Endothelial cell of umbilical vein (primary cell): ENCODE measurements around the gene ADIPOR2. TPM values are rescaled to one million over a fixed set of nuclear protein-coding genes. Genes with fewer than 3 reads are reported as not detected.

Experiments used
- BruUV-seq: library from RNA; stranded (reverse); fragments of 400-500 nt; replicated peaks from 2 replicates; lab custom pipeline; 2021; lab: Mats Ljungman, UMichigan
- CTCF ChIA-PET: fragments of 300-600, 350-600 bp; sonication (Branson Sonifier 250); formaldehyde crosslinking; loops from one replicate; lab custom pipeline; 2021; ENCODE audit warnings: antibody characterized with exemption, inconsistent platforms; lab: Charles Lee
- POLR2A ChIA-PET: fragments of 300-600, 350-600 bp; sonication (Branson Sonifier 250); formaldehyde crosslinking; loops from one replicate; lab custom pipeline; 2021; ENCODE audit warnings: antibody characterized with exemption, inconsistent platforms; lab: Charles Lee
- DNase-seq: peaks from one replicate; pipeline ENCODE4 v3.0.0-alpha.2; 2011; ENCODE audit warnings: low read depth, low spot score
- FAIRE-seq: peaks from 2 replicates; lab custom pipeline; 2011; peaks lifted over from hg19 to GRCh38; lab: Jason Lieb, UNC
- H2AFZ ChIP-seq: 2 replicates; pipeline ENCODE4 v1.6.0; 2012; ENCODE audit warnings: low read depth, low read length, control low read depth, inconsistent platforms
- H3K27ac ChIP-seq: 2 replicates; pipeline ENCODE4 v1.5.1; 2011; ENCODE audit warnings: low read depth, mild to moderate bottlenecking, control low read depth, low read length, moderate library complexity; ENCODE audit not compliant: insufficient read depth
- H3K27me3 ChIP-seq, 2 experiments: 2 replicates each; pipeline versions ENCODE4 v1.6.0 to v1.6.1; 2011; ENCODE audit warnings: low read length in 2 of 2, mixed read lengths in 1 of 2; ENCODE audit not compliant: control insufficient read depth in 2 of 2, insufficient read depth in 2 of 2
- H3K36me3 ChIP-seq, 2 experiments: 2 replicates in 1 of 2; 3 replicates in 1 of 2; pipeline ENCODE4 v1.5.1; 2011; ENCODE audit warnings: low read length in 2 of 2, mild to moderate bottlenecking in 1 of 2, moderate library complexity in 1 of 2; ENCODE audit not compliant: control insufficient read depth in 2 of 2, insufficient read depth in 2 of 2; ENCODE audit errors: extremely low read depth in 1 of 2
- H3K4me1 ChIP-seq: 3 replicates; pipeline ENCODE4 v1.5.1; 2011; ENCODE audit warnings: mild to moderate bottlenecking, low read length; ENCODE audit not compliant: control insufficient read depth, insufficient read depth; ENCODE audit errors: extremely low read depth
- H3K4me2 ChIP-seq: 2 replicates; pipeline ENCODE4 v1.6.1; 2011; ENCODE audit warnings: low read length, control low read depth, mixed read lengths; ENCODE audit not compliant: insufficient read depth
- H3K4me3 ChIP-seq, 3 experiments: fragments of 200-600 bp in 1 of 3; sonication (generic), shearing (Covaris generic) in 1 of 3; replicated peaks in 1 of 3; 2 replicates each; pipeline ENCODE4 v1.5.1; 2011 to 2016; ENCODE audit warnings: control low read depth in 3 of 3, low read length in 3 of 3, mild to moderate bottlenecking in 2 of 3, inconsistent platforms in 1 of 3, low read depth in 1 of 3, moderate library complexity in 1 of 3; ENCODE audit not compliant: insufficient read depth in 1 of 3
- H3K79me2 ChIP-seq: 2 replicates; pipeline ENCODE4 v1.6.0; 2012; ENCODE audit warnings: low read length, inconsistent platforms; ENCODE audit not compliant: control insufficient read depth, insufficient read depth
- H3K9ac ChIP-seq: replicated peaks from 2 replicates; pipeline ENCODE3; 2011; ENCODE audit warnings: low read length, control low read depth; ENCODE audit not compliant: insufficient read depth; ENCODE audit errors: extremely low read depth
- H3K9me1 ChIP-seq: replicated peaks from 3 replicates; pipeline ENCODE4 v1.6.0; 2011; ENCODE audit warnings: mild to moderate bottlenecking, low read length; ENCODE audit not compliant: control insufficient read depth, insufficient read depth; ENCODE audit errors: extremely low read depth
- H3K9me3 ChIP-seq: replicated peaks from 2 replicates; pipeline ENCODE4 v1.5.1; 2012; ENCODE audit warnings: low read length, inconsistent platforms; ENCODE audit not compliant: control insufficient read depth, insufficient read depth
- H4K20me1 ChIP-seq: replicated peaks from 2 replicates; pipeline ENCODE3; 2011; ENCODE audit warnings: mild to moderate bottlenecking, low read length; ENCODE audit not compliant: control insufficient read depth, insufficient read depth; ENCODE audit errors: extremely low read depth
- CTCF ChIP-seq, 2 donors: IDR thresholded peaks; 1 replicate in 1 of 2; 2 replicates in 1 of 2; pipeline ENCODE4 v1.5.1; 2011; ENCODE audit warnings: low read length in 2 of 2, mild to moderate bottlenecking in 2 of 2, moderate library complexity in 2 of 2, control low read depth in 1 of 2, inconsistent platforms in 1 of 2, low read depth in 1 of 2; ENCODE audit not compliant: insufficient read depth in 1 of 2; ENCODE audit errors: extremely low read depth in 1 of 2
- EZH2 ChIP-seq: IDR thresholded peaks from 2 replicates; pipeline ENCODE4 v1.6.1; 2012; ENCODE audit warnings: borderline replicate concordance, low read depth, mild to moderate bottlenecking, moderate library complexity, low read length, inconsistent platforms; ENCODE audit not compliant: severe bottlenecking
- FOS ChIP-seq: IDR thresholded peaks from 2 replicates; pipeline ENCODE4 v1.6.1; 2011; ENCODE audit warnings: mild to moderate bottlenecking, low read length, moderate library complexity, borderline replicate concordance; ENCODE audit not compliant: insufficient read depth
- GATA2 ChIP-seq: IDR thresholded peaks from 2 replicates; pipeline ENCODE4 v1.7.0; 2011; ENCODE audit warnings: low read depth, mild to moderate bottlenecking, moderate library complexity, mixed read lengths, low read length; ENCODE audit not compliant: insufficient read length, insufficient read depth
- JUN ChIP-seq: IDR thresholded peaks from 2 replicates; pipeline ENCODE4 v1.6.1; 2011; ENCODE audit warnings: borderline replicate concordance, low read depth; ENCODE audit not compliant: insufficient read length, insufficient read depth
- MAX ChIP-seq: IDR thresholded peaks from 2 replicates; pipeline ENCODE4 v1.6.1; 2011; ENCODE audit not compliant: insufficient read depth, insufficient read length
- MYC ChIP-seq: IDR thresholded peaks from one replicate; pipeline ENCODE4 v1.6.1; 2011; ENCODE audit warnings: mild to moderate bottlenecking, low read depth, low read length
- POLR2A ChIP-seq: IDR thresholded peaks from 2 replicates; pipeline ENCODE4 v1.6.1; 2012; ENCODE audit warnings: low read depth, mild to moderate bottlenecking, control low read depth, low read length
- POLR2AphosphoS5 ChIP-seq: IDR thresholded peaks from 2 replicates; pipeline ENCODE4 v1.6.1; 2012; ENCODE audit warnings: low read depth, mild to moderate bottlenecking, control low read depth, low read length, moderate library complexity; ENCODE audit not compliant: insufficient read depth
- dilution Hi-C: fragments of 300-500 bp; cut with MboI; formaldehyde crosslinking; loops from one replicate; pipeline ENCODE4 v1.15.0; 2019; ENCODE audit warnings: low sequenced_read_pairs; ENCODE audit not compliant: extremely low pct_ligation_motif_present
- intact Hi-C: fragments of 100-400 bp; cut with micrococcal nuclease; formaldehyde crosslinking; loops from one replicate; pipeline ENCODE4 v1.10.0; 2022
- polyA plus RNA-seq, 4 experiments: library from polyadenylated mRNA; depleted of rRNA in 3 of 4; stranded (reverse) in 3 of 4; unstranded in 1 of 4; fragments of >200 nt; gene quantifications; 2 replicates each; pipeline versions ENCODE4 v1.2.1 to v1.2.3, GENCODE V29; 2011 to 2012; ENCODE audit warnings: missing spikeins in 1 of 4
- total RNA-seq: library from RNA; stranded (reverse); gene quantifications from 2 replicates; pipeline ENCODE4 v1.2.3, GENCODE V29; 2021

ADIPOR2 gene
- total and polyA plus RNA-seq, 2 donors (not counting 3 experiments of a cell fraction or from before 2014, with no cell fraction given): 22.5 to 57.3 TPM

- H3K9me3 ChIP-seq: no peaks in the 10 kb centered on the region
- H3K4me1 ChIP-seq: no peaks in the 10 kb centered on the region
- FAIRE-seq (no peak), DNase-seq (no peak)
- H3K27ac ChIP-seq: no peak overlapping the region
- no TSS peak for BruUV-seq
- no peaks in the 10 kb centered on the region for H4K20me1 ChIP-seq
- POLR2A ChIA-PET: no interaction called here
- H2AFZ ChIP-seq: no peak overlapping the region
- no peaks in the 10 kb centered on the region for H3K79me2 ChIP-seq
- H3K36me3 ChIP-seq: no peaks in the 10 kb centered on the region
- H3K27me3 ChIP-seq: peaks cover 24 to 27% of the 10 kb centered on the region in 2 experiments
- no peak overlapping the region for H3K4me3 ChIP-seq
- CTCF ChIA-PET: interaction anchor here (1.2 to 11.4 kb wide), 3 partner anchors 16 to 289 kb away, joined by 6 to 840 read pairs (median 15); no protein-coding TSS in a partner anchor
- H3K9ac ChIP-seq: no peak overlapping the region
- dilution Hi-C loops (no loop called here), intact Hi-C loops (loop anchor here (5.0 kb wide), 1 partner anchor 381 kb away; no protein-coding TSS in a partner anchor)
- no peaks in the 10 kb centered on the region for H3K9me1 ChIP-seq
- no peak for TF ChIP-seq POLR2A
- no peak for TF ChIP-seq MYC
- no peak for TF ChIP-seq FOS
- no peak for TF ChIP-seq MAX
- TF ChIP-seq JUN: no peak
- TF ChIP-seq EZH2: no peak
- no peak for TF ChIP-seq CTCF (IDR thresholded peaks at IDR 0.05; ENCODE audit: extremely low read depth in 1 of 2, insufficient read depth in 1 of 2, low read depth in 1 of 2, low read length in 2 of 2)
- no peak for TF ChIP-seq GATA2
- TF ChIP-seq POLR2AphosphoS5: no peak
- no peak overlapping the region for H3K4me2 ChIP-seq
Observed at GRCh38 chr12:1650978-1651361, 39.9 kb upstream of the ADIPOR2 start.
